C1 segment of cervical spinal cord (tissue), 14 donors: Measurements from ENCODE around the gene AQP3.
"Not testable (repeated sequence)": the region's sequence is repeated elsewhere in the genome, so short reads cannot be mapped to it uniquely, and the experiment has no call there.

ENCODE experiments used
- DNase-seq, 14 donors: peaks; one replicate each; lab custom pipeline; 2025; lab: John Stamatoyannopoulos, UW

Gene AQP3

DNA sequence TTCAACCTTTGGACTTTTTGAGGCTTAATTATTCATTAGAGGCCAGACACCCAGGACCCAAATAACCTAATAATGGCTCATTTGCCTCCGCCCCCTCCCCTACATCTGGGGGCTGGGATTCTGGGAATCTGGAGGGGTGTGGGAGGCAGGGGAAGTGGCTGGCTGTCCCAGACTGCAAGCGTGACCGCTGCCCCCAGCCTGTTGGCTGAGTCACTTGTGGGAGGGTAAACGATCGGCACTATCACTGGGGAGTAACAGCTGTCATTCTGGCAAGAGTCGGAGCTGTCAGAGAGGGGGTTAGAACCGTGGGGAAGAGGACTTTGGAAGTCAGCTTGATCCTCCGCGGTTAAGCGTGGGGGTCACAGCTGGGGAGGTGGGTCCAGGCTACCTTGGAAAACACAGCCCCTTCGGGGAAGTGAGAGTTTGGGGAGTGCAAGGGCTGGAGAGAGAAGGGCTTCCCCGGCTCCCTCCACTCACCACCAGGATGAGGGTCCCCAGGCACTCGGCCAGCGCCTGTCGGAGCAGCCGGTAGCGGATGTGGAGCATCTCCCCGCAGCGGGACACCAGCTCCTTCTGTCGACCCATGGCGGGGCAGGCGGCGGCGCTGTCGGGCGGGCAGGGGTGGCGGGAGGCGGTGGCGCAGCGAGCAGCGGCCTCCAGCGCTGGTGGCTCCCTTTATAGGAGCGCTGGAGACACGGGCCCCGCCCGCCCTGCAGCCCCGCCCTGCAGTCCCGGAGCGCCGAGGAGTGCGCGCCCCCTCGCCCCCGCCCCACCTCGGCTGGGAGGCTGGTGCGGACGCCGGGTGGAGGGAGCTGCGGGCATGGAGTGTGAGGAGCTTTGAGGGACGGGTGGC, at the start of gene AQP3:
TSS of gene AQP3 (minus strand) at position 648 of the 853 bp plus-strand sequence. CDS start at position 585, 63 bp downstream.
- DNase-seq = peak in 6 of 14 donors; percentile 6 to 38 (median 20)

DNA sequence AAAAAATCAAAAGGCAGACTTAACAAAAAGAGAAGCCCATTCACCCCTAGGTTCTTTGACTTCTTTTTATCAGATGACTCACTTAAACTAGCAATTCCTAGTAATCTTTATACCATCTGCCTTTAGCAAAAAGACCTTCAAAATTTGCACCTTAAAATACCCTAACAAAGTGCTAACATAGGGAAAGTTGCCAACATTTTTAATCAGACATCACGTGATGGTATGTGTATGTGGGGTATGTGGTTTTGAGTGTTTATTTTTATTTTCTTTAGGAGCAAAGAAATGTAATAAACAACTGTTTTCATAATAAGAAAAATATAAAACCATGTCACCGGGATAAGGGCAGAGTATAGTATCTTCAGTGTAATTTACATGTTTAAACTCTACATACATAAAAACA, 46.4 kb upstream of the AQP3 start:
- DNase-seq = not testable (repeated sequence)

DNA sequence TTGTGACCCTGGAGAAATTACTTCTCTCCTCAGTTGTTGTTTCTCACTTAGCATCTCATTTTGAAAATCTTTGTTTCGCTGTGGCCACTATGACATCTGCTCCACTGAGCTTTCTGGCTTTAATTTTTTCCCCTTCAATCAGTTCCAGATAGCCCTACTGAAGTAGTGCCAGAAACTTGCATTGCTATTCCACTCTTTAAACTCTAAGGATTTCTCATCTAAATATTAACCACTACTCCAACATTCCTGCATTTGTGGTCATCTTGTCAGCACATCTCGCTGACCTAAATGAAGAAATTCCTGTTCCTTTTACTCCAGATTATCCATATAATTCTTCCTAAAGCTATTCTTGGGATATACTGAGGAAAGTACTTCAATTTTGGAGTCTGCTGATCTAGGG, 41.7 kb upstream of the AQP3 start:
- no peak for DNase-seq

DNA sequence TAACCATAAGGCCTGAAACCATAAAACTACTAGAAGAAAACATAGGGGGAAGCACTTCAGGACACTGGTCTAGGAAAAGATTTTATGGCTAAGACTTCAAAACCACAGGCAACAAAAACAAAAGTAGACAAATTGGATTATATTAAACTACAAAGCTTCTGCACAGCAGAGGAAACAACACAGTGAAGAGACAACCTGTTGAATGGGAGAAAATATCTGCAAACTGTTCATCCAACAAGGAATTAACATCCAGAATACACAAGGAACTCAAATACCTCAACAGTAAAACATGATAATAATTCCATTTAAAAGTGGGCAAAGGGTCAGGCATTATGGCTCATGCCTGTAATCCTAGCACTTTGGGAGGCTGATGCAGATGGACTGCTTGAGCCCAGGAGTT, 37.9 kb upstream of the AQP3 start:
- not testable (repeated sequence) for DNase-seq

DNA sequence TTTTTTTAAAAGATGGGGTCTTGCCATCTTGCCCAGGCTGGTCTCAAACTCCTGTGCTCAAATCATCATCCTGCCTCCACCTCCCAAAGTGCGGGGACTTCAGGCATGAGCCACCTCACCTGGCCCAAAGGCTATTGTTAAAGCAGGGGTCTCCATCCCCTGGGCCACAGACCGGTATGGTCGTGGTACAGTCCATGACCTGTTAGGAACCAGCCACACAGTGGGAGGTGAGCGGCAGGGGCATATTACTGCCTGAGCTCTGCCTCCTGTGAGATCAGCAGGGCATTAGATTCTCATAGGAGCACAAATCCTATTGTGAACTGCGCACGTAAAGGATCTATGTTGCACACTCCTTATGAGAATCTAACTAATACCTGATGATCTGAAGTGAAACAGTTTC, 33.6 kb upstream of the AQP3 start:
- no peak for DNase-seq

DNA sequence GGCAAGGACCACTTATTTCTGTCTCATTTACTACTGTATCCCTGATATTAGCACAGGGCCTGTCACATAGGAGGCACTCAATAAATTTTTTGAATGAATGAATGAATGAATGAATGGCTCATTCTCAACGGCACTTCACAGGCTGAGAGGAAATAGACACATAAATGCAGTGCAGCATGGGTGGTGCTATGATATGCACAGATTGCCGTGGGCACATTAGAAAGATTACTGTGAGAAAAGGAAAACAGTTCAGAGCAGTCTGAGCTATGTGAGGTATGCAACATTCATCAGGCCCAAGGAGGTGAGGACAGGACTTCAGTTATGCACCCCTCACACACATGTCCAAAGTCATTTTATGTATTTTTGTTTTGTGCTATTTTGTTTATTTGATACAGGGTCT, 32.7 kb upstream of the AQP3 start:
- no peak for DNase-seq

DNA sequence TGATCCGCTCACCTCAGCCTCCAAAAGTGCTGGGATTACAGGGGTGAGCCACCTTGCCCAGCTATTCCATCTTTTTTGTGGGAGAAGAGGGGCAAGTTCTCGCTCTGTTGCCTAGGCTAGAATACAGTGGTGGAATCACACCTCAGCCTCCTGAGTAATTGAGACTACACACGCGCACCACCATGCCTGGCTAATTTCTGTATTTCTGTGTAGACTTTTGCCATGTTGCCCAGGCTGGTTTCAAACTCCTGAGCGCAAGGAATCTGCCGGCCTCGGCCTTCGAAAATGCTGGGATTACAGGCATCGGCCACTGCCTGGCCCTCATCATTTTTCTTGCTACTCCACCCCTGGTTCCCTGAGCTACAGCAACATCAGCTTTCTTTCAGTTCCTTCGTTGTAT, 29.1 kb upstream of the AQP3 start:
- no peak for DNase-seq

DNA sequence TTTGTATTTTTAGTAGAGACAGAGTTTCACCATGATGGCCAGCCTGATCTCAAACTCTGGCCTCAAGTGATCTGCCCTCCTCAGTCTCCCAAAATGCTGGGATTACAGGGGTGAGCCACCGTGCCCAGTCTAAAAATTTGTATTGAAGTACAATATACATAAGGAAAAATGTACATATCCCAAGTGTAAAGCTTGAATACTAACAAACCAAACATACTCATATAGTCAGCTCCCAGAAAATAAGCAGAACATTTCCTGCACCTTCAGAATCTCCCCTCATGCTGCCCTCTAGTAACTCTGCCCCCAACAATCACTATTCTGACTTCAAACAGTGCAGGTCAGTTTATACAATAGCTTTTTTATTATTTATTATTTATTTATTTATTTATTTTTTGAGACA, 28.0 kb upstream of the AQP3 start:
- DNase-seq = no peak

DNA sequence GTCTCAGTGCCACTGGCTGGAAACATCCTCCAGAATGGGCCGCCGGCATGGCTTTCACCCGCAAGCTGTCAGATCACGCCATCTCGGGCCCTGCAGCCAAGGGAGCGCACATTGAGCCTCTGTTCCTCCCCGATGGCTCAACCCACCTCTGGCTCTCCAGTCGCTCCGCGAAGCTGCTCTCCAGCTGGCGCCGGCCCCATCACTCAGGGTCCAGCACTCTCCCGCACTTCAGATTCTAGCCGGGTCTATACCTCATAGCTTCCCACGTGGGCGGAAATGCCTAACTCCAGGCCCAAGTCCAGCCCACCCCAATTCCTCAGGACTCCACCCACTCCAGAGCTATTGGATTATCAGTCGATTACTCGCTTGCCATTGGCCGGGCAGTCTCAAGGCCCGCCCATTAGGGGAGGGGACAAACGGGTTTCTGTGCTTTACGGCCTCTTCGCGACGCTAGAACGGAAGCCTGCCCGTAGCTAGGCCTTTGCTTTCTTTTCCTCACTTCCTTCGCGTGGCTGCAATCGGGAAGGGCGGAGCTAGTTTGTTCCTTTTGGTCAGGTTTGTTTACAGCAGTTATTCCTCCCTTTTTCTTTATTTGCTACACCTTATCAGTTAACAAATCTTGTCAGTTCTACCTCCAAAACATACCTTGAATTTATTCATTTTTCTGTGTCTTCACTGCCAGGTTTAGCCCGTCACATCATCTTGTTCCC, 26.4 kb upstream of the AQP3 start, which contains the start of gene NOL6:
TSS of gene NOL6 (minus strand) at position 282 of the 710 bp plus-strand sequence. CDS start at position 200, 82 bp downstream.
- DNase-seq = peak; percentile 73 to 98 (median 95)

DNA sequence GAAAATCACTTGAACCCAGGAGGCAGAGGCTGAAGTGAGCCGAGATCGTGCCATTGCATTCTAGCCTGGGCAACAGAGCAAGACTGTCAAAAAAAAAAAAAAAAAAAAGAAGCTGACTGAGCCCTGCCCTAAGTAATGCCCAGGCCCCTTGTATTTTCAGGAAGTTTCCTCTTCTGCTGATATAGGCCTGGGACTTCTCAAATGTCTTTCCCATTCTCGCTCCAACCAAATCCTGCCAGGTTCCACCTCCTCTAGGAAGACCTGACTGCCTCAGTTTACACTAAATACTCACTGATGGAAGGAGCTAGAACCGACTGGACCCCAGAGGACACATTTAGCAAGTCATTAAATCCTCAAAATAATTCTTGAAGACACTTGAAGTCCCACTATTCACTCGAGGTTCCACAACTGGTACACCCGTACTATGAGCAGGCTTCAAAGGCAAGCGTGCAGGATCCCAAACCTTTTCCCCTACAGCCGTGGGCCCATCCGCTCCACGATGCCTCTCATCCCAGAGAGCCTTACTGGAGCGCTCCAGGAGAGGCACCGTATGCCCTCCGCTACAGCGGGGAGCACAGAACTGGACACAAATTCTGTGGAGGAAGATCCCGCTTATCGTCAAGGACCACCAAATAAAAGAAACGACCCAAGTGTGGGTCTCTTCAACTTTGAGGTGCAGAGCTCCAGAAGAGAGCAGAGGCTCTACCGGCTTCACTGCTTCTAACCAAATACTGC, 25.7 kb upstream of the AQP3 start:
- no peak for DNase-seq

DNA sequence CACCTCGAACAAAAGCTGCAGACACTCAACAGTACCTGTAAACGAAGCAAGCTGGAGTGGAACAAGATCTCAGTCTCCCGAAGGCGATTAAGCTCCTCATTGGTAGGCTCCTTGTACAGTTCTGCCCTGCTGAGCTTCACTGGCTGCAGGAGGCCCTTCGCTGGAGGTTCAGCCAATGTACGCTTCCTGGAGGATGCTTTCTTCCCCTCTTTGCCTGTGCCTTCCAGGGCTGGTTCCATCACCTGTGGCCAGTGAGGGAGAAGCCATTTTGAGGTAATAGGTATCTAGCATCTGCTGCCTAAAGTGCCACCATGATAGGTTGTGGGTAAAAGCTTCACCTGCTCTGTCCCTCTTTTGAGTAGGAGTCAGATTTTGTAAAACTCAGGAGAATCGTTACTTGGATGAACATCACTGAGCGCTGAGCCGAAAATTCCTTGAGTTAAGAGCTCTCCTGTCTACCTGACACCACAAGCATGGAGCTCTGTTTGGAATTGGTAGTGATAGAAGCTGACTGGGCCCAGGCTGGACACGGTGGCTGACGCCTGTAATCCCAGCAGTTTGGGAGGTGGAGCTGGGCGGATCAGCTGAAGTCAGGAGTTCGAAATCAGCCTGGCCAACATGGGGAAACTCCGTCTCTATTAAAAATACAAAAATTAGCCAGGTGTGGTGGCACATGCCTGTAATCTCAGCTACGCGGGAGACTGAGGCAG, 24.9 kb upstream of the AQP3 start:
- no peak for DNase-seq

DNA sequence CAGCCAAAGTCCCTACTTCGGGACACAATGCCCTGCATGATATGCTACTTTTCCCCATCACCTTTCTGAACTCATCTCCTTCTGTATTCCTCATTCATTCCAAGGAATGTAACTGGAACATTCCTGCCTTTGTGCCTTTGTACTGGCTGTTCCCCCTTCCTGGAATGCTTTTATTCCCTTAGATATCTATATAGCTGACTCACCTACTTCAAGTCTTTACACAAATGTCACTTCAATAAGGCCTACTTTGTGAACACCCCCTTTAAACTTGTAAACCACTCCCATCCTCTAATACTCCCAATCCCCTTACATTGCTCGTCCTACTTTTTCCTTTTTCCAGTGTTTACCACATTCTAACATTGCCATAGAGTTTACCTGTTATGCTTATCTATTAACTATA, 24.0 kb upstream of the AQP3 start:
- DNase-seq = no peak

DNA sequence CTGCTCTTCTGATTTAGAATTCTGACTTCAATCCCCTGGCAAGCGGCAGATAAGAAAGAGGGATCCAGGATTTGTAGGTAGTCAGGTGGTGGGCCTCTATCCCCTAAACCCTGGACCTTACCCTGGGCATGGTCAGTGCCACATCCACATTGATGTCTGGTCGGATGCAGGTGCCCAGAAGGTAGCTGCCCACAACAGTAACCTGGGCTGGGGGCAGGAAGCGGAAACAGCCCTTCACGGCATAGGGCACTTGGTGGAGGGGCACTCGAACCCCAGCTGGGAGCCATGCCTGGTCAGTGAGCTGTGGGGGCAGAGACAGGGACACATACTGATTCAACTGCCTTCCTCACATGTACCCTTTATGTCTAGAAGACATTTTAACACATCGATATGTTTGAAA, 22.5 kb upstream of the AQP3 start:
- DNase-seq = no peak

DNA sequence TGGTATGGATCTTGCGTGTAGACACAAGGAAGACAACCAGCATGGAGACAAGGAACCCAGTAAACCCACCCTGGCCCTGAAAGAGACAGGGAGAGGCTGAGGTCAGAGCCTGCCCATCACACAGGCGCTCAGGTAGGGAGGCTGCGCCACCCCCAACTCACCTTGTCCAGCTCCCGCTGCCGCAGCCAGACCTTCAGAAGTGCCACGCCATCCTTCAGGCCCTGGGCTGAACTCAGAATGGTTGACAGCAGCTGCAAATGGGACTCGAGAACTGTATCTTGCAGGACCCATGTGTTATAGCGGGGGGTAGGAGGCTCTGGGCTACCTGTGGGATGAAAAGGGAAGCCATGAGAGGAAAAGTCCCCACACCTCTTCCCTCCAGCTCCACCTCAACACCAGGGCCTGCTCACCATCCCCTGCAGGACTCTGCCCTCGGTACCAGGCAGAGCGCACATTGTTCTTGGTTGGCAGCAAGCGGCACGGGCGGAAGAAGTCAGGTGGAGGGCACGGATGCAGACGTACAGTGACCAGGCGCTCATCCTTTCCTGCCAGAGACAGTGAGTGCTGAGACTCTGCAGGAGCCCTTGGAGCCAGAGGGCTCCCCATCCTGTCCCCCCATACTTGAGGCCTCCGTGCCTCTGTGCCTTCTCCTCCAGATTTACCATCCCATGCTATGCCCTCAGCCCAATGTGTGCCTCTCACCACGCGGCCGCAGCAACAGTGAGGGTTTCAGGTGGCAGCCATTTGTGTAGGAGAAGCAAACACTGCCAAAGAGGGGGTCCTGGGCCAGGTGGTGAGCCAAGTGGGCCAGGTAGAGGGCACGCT, 21.6 kb upstream of the AQP3 start:
- no peak for DNase-seq

DNA sequence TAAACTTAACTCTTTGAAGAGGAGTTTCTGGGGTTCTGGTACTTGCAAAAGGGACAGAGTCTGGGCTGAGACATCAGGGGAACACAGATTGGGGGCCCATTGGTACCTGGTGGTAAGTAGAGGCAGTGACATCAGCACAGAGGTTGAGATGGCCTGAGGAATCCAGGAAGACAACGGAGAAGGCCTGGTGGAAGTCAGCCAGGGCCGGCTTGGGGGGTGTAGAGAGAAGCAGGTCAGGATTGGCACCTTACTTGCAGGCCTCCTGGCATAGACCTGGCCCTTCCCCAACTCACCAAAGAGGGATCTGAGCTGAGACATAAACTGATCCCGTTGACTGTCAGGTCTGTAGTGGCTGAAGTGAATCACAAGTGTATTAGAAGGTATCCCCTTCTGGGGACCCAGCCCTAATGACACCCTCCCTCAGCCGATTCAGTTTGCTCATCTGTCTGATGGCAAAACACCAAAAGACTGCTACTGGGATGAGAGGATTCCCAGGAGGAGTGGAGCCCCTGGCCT, 20.9 kb upstream of the AQP3 start:
- DNase-seq = no peak

DNA sequence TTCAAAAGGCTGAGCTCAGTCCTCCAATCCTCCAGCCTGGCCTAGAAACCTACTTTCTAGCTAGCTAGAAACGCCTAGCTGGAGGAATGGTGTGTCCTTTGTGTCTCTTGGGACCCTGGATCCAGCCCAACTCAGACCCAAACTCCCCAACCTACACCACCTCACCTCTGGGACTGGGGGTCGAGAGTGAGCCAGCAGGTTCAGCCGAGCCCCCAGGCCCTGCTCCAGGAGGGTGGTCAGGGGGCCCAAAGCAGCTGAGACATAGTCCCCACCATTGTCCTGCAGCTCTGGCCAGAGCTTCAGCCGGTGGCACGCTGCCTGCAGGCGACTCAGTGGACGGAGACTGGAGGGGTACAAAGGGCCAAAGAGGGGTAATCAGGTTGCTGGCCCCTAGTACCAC, 20.1 kb upstream of the AQP3 start:
- DNase-seq = no peak

DNA sequence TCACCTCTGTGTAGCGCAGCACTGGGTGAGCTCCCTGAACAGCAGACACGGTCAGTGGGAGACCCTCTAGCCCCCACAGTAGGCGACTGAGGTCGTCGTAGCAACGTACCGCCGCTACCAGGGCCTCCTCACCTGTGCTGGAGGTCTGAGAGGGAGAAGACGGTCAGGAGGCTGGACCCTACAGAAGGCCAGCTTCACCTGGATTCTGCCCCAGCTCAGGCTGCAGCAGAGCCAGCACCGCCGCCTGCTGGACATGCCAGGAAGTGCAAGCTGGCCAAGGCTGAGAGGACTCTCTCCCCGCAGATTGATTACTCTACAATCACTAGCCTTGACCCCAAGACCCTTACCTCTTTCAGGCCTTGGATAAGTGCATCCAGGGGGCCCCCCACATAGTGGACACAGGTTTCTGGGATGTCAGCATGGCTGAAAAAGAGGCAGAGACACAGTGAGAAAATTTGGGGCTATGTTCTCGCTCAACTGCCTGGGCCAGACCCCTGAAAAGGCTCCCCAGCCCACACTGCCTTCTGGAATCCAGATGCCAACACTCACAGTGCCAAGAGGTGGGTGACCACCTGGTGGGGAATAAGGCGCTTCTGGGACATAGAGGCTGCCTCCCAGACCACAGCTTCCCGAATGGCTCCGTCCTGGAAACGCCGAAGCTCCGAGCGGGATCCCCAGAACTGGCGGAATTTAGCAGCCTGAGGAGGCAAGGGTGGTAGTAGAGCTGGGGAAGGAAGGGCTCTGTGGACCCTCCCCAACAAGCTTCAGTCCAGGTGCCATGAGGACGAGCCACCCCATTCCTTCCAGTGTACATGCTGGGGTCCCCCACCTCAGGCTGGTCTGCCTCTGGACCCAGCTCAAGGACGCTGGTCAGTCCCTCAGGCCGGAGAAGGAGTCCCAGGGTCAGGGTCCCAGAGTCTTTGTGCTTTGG, 19.4 kb upstream of the AQP3 start:
- DNase-seq = peak in 6 of 14 donors; percentile 3 to 41 (median 12)

DNA sequence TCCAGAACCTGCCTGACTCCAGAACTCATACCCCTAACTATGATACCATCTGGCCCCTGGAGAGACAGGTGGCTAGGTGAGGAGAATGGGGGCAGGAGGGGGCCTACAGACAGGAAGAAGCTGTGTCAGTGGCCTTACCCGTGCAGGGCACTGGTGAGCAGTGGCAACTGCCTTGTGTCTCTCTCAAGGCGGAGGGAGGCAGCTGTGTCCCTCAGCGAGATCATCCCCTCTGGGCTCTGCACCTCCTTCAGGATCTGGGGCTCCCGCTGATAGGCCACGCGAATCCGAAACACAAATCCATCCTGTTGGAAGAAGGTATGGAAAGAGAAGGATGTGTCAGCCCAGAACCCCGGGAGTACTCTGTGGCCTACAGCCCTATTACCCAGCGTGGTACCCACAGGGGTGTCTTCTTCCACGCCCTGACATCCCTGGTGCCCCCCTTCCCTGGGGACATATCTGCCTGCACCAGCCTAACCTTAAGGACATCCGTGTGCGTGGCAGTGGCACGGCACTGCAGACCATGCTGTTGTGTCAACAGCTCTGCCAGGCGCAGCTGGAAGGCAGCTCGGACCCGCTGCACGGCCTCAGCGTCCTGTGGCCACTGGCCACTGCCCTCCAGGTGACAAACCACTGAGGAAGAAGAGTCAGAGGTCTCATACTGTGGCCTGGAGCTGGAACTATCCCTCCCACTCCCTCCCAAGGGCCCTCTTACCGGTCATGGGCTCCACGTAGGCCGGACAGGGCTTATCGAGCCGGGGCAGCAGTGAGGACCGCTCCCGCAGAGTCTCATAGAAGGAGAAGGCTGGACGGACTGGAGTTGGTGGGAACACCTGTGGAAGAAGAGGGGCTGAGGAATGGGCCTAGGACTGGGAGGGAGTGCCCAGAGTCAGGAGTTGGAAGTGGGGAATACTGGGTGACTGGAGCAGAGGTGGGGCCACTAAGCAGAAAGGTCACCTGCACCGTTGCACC, 18.5 kb upstream of the AQP3 start:
- no peak for DNase-seq
